Measurements from ENCODE around the gene TPBG.
A peak's percentile ranks its signal among the peaks of the same experiment; 100 is the strongest.

TPBG gene, protein sequence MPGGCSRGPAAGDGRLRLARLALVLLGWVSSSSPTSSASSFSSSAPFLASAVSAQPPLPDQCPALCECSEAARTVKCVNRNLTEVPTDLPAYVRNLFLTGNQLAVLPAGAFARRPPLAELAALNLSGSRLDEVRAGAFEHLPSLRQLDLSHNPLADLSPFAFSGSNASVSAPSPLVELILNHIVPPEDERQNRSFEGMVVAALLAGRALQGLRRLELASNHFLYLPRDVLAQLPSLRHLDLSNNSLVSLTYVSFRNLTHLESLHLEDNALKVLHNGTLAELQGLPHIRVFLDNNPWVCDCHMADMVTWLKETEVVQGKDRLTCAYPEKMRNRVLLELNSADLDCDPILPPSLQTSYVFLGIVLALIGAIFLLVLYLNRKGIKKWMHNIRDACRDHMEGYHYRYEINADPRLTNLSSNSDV

DNA sequence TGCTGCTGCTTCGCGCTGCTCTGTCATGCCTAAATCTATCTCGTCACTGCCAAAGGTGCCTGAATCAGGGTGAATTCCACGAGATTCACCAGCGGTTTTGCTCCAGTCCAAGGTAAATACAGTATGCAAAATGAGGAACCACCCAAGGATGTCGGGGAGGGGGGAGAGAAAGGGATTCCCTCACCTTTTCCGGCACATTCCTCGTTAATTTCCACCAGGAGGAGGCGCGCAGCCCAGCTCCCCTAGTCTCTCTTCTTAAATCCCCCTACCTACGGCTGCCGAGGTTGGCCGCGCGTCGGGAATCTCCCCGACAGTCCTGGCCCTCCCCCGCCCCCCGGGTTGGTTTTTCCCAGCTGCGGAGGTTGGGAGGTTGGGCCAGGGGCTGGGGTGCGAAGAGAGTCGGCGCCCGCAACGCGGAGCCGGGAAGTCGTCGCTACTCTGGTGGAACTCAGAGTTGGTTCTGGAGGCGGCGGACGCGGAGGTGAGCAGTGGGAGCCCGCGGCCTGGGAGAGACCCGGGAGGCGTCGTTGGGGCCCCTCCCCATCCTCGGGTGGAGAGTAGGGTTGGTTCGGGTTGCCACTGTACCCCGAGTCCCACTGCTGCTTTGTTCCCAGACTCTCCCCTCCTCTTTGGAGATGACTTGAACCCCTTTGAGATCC lies at the start of gene TPBG:
TPBG (plus strand) TSS at position 390 of the 659 bp plus-strand sequence. CDS start 1,145 bp downstream, outside the sequence.
- DNase-seq (ENCODE audit: low read depth): peak; percentile 54
- H3K4me3 ChIP-seq (ENCODE audit: low read depth, low read length): peak within 1 kb of the TSS; percentile 85

DNA sequence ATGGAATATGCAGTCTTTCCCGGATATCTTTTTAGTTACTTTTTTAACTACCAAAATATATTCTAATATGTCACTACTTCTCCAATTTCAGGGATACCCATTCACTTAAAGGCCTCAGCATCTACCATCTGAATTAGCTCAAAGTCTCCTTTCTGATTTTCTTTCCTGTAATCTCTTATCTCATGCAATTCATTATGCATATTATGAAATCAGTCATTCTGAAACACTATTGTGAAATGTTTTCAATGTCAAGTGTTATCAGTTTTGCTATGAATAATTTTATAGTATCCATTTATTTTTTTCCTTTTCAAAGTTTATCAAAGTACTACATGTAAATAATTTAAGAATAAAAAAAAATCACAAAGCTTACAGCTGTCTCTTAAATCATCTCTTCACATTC lies 41.2 kb upstream of the TPBG start:
- no peak for DNase-seq (ENCODE audit: low read depth)
- no peak overlapping the region for H3K4me3 ChIP-seq (ENCODE audit: low read depth, low read length)

DNA sequence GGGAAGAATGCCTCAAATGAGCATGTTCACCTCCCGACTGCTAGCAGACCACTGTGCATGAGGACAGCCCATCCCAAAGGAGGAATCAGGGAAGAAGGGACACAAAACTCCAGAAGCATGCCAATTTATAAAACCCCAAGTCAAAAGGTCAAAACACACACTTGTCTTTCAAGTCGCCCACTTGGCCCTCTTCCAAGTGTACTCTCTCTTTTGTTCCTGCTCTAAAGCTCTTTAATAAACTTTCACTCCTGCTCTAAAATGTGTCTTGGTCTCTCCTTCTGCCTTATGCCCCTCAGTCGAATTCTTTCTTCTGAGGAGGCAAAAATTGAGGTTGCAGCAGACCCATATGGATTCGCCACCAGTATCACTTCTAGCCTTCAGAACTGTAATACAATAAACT lies 33.9 kb upstream of the TPBG start:
- DNase-seq (ENCODE audit: low read depth): no peak
- H3K4me3 ChIP-seq (ENCODE audit: low read depth, low read length): no peak overlapping the region

DNA sequence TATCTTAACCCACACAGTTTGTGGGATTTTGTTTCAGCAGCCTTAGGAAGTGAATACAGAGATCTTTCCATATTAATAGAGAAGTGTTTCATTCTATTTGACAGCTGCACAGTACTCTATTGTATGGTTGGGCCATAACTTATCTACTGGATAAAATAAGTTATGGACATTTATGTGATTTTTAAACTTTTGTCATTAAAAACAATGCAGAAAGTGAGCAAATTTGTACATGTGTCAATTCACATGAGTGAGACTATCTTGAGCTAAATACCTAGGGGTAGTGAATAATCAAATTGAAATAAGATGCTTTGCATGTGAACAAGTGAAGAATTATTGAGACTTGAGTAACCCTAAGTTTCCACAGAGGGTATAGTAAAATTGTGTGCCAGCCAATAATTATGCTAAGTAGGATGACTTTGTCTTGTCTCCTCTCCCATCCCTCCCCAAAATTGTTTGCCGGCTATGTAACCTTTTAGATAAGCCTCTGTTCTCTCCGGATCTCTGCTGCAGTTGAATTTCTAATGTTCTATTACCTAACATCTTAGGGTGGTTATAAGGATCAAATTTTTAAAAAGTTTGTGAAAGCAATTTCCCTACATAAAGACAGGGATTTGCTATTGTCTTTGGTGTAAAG lies 33.3 kb upstream of the TPBG start:
- no peak for DNase-seq (ENCODE audit: low read depth)
- no peak overlapping the region for H3K4me3 ChIP-seq (ENCODE audit: low read depth, low read length)

DNA sequence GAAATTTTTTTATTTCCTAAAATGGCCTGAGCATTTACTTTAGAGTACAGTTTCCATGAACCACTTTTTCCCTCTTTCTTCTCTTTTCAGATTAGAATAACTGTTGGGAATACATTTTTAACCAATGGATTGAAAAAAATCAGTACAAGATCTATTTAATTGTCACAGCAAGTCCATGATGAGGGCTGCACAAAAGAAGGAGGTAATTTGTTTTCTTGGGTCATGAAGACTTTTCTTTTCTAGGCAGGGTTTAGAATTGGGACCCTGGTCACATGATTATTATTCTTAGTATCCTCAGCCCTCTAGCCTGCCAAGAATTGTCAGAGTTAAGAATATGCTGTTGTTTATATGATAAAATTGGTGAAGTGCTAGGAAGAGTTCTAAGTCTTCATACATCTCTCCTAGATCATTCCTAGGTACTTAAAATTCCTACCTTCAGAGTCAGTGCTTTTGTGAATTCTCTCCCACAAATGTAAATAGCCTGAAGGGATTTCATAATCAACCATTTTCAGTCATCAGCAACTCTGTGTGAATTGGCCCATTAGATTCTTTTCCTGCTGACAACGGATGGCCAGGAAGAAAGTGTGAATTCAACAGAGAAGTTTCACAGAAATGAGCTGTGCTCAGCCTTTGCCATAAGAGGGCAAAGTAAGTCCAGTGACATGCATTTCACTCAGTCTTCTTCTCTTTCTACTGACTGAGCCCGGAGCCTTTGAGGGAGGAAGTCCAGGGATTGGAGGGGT lies 32.4 kb upstream of the TPBG start:
- H3K4me3 ChIP-seq (ENCODE audit: low read depth, low read length): no peak overlapping the region
- peak; percentile 21 for DNase-seq (ENCODE audit: low read depth)

DNA sequence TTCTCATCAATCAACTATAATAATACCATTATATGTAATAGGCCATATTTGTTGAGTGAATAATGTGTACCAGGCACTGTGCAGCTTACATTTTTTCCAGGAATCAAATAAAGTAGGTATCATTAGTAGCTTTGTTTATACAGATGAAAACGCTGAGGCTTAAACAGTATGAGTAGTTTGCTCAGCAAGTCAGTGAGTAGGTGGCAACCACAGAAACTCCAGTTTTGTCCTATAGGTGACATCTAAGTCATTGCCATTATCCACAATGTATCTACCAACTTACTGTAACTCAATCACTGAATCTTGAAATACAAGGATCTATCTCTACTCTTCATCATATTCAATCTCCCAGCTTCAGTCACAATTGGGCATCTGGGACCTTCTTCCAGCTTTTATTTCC lies 29.8 kb upstream of the TPBG start:
- no peak for DNase-seq (ENCODE audit: low read depth)
- H3K4me3 ChIP-seq (ENCODE audit: low read depth, low read length): no peak overlapping the region

DNA sequence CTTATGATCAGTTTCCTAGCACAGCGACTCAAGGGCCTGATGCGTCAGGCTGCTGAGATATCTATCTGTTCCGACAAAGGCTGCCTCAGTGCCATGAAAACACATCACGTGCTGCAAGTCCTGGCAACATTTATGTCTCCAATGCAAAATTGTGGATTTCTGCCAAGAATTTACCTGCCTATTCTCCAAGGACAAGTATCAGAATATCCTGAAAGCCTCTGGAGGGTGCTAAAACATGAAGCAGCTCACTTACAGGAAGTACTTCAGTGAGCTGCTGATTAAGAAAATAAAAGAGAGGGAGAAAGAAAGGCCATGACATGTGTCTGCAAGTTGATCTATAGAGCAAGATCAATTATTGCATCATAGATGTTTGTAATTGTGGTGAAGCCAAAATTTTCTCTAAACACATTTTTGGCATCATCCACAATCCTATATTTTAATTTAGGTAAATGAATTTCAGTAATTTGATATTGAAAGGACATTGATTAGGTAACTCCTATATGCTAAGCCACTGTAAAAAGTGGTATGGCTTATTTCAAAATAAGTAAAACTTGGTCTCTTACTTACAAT lies 25.8 kb upstream of the TPBG start:
- H3K4me3 ChIP-seq (ENCODE audit: low read depth, low read length): no peak overlapping the region
- DNase-seq (ENCODE audit: low read depth): no peak

DNA sequence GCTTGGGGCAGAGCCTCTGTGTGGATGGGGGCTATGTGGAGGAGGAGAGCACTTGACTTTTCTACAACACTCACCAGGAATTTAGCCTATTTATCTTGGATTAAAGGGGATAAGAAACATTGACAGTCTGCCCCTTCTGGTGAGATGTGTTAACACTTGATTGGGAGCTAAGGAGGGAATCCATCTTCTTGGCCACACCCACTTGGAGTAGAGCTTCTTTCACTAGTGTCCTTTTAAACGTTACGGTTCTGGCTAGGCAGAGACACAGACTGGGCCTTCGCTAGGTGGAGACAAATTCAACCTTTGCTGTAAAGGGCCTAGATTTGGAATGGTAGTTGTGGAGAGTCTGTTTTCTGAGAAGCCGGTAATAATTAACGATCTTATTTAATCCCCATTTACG lies 15.5 kb upstream of the TPBG start:
- no peak for DNase-seq (ENCODE audit: low read depth)
- no peak overlapping the region for H3K4me3 ChIP-seq (ENCODE audit: low read depth, low read length)

DNA sequence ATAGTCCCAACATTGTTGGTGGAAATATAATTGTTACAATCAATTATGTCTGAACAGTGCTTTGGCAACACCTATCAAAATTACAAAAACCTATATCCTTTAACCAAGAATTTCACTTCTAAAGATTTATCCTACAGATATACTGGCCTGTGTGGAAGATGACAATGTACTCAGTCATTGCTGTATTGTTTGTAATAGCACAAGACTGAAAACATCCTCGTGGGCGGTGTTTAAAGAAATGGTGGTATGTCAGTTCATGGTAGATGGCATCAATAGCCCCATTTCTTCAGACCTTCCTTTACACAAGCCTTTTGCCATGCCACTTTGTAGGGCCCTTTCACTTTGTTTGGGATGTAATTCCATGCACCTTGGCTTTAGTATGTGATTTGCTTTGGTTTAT lies 9.8 kb upstream of the TPBG start:
- no peak for DNase-seq (ENCODE audit: low read depth)

DNA sequence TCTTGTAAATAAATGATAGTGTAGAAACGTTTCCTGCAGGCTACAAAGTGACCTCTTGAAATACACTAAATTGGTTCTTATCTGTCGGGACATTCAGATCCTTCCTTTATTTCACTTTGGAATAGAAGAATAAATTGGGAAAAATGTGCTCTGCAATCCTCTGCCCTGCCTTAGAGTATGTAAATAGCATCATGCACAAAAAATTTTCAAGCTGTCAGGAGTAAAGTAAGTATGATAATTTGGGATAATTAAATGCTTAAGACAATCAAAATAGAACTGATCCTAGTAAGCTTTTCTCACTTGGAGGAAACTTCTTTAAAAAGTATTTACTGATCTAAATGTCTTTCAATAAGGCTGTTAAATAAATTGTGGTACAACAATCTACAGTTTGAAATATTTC lies 3.1 kb upstream of the TPBG start:
- no peak for DNase-seq (ENCODE audit: low read depth)
- no peak overlapping the region for H3K4me3 ChIP-seq (ENCODE audit: low read depth, low read length)

More for the DNA sequence above, 9.8 kb upstream of the TPBG start:
- no peak overlapping the region for H3K4me3 ChIP-seq (ENCODE audit: low read depth, low read length)

DNA sequence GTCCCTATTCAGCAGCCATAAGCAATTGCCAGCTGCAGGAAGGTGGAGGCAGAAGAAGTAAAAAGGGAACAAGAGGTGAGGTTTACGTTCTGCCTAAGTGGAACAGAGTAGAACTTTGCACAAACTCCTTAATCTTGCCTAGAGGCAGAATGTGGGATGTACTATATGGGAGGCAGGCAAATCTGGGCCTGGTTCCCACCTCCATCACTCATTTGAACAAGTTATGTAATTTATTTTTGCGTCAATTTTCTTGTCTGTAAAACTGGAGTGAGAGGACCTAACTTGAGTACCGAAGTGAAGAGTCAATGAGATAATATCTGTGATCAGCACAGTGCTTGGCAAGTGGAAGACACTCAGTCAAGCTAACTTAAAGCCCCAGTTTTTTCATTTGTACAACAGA lies 2.0 kb upstream of the TPBG start:
- no peak overlapping the region for H3K4me3 ChIP-seq (ENCODE audit: low read depth, low read length)
- no peak for DNase-seq (ENCODE audit: low read depth)

DNA sequence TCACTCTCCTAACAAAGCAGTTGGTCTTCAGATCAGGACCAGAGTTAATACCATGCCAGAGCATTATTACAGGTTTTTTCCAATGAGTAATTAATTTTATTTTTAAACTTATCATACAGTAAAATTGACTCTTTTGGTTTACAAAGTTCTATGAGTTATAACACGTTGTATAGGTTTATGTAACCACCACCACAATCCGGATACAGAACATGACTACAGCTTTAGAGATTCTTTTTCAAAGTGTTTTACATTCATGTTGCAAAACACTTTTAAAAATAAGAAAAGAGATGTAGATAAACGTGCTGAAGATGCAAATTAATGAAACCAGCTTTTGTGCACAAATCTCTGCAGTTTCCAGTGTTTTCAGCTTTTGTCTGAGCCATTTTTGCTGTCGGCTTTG lies 1.5 kb upstream of the TPBG start:
- H3K4me3 ChIP-seq (ENCODE audit: low read depth, low read length): peak overlapping the region; percentile 85
- DNase-seq (ENCODE audit: low read depth): no peak

DNA sequence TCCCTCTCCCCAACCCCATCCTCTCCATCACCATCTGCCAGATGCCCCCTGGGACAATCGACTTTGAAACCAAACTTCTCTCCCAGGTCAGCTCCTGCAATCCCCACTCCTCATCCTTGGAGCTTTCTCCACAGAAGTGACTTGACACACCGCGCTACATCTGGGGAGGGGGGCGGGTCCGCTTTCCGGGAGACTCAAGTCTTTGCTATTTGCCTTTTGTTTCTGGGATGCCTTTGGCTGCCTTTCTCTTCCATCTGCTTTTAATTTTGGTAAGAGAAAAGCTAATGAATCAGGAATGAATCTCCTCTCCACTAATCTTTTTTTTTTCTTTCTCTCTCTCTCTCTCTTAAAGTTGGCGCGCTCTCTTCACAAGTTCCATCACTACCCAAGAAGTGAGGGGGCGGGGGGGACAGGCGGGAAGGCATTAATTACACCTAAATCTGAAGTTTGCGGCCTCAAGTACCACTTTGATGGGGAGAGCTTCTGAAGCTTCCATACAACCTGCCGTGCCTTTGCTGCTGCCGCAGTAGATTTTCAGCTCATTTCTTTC lies 664 bp upstream of the TPBG start:
- DNase-seq (ENCODE audit: low read depth): peak; percentile 74

DNA sequence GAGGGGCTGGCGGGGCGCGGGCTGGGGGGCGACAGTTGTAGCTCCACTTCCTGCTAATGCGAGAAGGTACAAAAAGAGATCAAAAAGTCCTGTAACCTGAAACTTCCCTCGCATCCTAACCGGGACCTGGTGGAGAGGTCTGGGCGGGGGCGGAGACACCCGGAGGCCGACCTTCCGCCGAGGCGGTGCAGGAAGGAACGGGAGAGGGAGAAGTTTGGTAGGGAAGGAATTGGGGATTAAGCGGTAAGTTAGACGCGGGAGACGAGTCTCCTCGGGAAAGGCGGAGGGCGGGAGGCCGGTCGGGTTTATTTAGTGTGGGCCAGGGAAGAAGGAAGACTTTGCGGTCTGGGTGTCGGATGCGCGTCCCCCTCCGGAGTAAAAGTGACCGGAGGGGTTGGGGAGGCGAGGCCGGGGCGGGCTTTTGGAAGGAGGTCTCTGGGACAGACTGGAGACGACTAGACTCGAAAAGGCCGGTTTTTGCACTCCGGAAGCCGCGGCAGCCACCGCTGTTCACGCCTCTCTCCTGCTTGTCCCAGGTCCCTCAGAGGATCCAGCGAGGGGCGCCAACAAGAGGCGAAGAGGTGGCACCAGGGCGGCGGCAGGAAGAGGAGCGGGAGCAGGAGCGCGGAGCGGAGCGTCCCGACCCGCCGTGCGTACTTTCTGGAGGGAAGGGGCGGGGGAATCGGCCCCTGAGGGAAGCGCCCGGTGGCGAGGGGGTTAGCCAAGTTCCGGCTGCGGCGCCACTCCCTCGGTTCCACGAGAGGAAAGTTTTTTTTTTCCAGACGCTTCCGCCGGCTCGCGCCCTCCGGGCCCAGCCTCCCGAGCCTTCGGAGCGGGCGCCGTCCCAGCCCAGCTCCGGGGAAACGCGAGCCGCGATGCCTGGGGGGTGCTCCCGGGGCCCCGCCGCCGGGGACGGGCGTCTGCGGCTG lies 734 bp downstream of the TPBG start:
- peak; percentile 25 for DNase-seq (ENCODE audit: low read depth)
- H3K4me3 ChIP-seq (ENCODE audit: low read depth, low read length): peak overlapping the region; percentile 85

More for the DNA sequence above, 664 bp upstream of the TPBG start:
- peak overlapping the region; percentile 85 for H3K4me3 ChIP-seq (ENCODE audit: low read depth, low read length)

DNA sequence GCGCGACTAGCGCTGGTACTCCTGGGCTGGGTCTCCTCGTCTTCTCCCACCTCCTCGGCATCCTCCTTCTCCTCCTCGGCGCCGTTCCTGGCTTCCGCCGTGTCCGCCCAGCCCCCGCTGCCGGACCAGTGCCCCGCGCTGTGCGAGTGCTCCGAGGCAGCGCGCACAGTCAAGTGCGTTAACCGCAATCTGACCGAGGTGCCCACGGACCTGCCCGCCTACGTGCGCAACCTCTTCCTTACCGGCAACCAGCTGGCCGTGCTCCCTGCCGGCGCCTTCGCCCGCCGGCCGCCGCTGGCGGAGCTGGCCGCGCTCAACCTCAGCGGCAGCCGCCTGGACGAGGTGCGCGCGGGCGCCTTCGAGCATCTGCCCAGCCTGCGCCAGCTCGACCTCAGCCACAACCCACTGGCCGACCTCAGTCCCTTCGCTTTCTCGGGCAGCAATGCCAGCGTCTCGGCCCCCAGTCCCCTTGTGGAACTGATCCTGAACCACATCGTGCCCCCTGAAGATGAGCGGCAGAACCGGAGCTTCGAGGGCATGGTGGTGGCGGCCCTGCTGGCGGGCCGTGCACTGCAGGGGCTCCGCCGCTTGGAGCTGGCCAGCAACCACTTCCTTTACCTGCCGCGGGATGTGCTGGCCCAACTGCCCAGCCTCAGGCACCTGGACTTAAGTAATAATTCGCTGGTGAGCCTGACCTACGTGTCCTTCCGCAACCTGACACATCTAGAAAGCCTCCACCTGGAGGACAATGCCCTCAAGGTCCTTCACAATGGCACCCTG lies 1.6 kb downstream of the TPBG start:
- DNase-seq (ENCODE audit: low read depth): no peak

DNA sequence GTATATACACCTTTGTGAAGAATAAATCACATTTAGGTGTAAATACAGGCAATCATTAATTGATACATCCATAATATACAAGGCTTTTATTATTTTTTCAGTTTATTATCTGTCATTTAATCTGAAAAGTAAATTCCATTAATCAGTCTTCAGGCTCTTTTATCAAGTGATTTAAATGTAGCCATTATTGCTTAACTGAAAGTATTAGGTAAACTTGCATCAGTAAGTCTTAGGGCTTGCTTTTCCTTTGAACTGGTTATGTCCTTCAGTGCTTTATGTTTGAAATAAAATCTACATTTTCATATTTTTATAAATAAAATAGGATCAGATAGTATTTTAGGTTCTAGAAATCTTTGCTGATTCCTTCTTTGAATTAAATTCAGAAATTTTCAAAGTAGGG lies 4.1 kb downstream of the TPBG start:
- no peak for DNase-seq (ENCODE audit: low read depth)
- H3K4me3 ChIP-seq (ENCODE audit: low read depth, low read length): no peak overlapping the region

More for the DNA sequence above, 1.6 kb downstream of the TPBG start:
- H3K4me3 ChIP-seq (ENCODE audit: low read depth, low read length): peak overlapping the region; percentile 85

DNA sequence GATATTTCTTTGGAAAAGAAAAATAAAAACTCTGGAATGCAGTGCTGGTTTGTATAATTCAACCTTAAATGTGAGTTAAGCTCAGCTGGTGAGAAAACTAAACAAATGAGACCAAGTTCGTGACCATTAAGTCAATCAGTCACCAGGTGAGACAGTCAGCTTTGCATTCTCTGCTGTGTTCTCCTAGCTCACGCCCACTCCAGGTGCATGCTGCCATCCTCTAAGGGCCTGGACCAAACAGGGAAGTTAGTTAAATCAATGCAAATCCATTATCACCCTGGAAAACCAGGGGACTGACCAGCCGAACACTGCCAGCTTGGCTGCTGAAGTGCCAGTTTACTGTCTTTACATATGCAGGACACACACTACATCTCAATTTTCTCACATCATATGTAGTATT lies 7.2 kb downstream of the TPBG start:
- no peak overlapping the region for H3K4me3 ChIP-seq (ENCODE audit: low read depth, low read length)
- no peak for DNase-seq (ENCODE audit: low read depth)
